ENCODE results near the gene RRP36.

The RRP36 gene

GRCh38 chr6:43007126-43007525 lies 14.3 kb upstream of the RRP36 start:
- no peak for DNase-seq (ENCODE audit: low read depth in 2 of 2)

DNA sequence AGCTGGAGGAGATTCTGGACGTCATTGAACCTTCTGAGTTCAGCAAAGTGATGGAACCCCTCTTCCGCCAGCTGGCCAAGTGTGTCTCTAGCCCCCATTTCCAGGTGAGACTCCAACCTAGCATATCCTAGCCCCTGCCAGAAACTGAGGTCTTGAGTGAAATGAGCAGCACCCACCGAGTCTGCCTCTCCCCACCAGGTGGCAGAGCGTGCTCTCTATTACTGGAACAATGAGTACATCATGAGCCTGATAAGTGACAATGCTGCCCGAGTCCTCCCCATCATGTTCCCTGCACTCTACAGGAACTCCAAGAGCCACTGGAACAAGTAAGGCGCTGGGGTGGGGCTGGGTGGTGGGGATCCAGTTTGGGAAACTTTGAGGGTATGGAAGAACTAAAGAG lies 12.3 kb upstream of the RRP36 start:
- no peak for DNase-seq (ENCODE audit: low read depth in 2 of 2)

GRCh38 chr6:43011207-43011606 lies 10.2 kb upstream of the RRP36 start:
- DNase-seq (ENCODE audit: low read depth in 2 of 2), result no peak

DNA sequence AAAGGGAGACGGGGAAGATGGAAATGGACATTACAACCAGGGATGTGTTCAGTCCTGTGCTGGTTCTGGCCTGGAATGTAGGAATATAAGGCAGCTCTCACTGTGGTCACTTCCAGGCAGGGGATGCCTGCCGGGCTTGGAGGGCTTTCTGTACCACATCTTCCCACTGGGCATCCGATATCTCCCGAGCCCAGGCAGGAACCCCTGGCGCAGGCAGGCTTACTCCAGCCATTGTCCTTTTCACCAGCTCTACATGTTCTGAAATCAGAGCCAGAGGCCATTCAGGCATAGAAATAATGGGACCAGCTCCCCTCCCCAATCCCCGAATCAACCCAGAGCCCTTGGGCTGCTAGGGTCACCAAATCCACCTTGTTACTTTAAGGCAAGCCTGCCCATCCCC lies 9.1 kb upstream of the RRP36 start:
- no peak for DNase-seq (ENCODE audit: low read depth in 2 of 2)

DNA sequence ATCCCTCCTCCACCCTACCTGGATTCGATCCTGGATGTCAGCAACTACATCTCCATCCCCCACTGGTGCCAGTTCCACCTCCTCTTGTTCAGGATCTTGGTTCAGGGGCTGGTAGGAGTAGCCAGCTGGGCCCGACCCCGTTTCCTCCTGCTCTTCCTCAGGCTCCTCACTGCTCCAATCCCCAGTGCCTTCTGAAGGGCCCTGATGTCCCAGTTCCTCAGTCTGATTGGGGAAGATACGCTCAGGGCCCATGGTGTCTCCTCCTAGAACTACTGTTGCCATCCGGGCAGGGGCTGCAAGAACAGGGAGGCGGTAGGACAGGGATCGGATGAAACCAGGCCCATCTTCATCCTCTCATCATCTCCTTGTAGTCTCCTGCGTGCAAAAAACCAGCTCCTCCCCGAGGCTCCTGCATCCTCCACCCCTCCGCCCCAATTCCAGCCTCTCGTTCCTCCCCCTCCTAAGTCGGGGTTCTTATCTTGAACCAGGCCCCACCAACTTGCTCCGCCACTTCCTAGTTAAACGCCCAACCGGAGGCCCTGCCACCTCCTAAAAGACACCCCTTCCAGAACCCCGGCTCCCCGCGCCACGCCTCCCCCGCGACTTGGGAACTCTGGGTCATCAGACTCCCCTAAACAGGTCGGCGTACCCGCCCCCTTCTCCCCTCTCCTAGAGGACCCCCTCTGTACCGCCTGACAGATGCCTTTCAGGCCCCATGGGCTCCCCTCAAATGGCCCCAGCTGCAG lies 8.2 kb upstream of the RRP36 start:
- no peak for DNase-seq (ENCODE audit: low read depth in 2 of 2)

GRCh38 chr6:43013843-43014433 lies 7.5 kb upstream of the RRP36 start, which contains the start of the genes KLHDC3 and MEA1:
Gene KLHDC3 (plus strand): TSS chr6:43014249. CDS start chr6:43017193, 2,944 bp downstream.
Gene MEA1 (minus strand): TSS chr6:43013946. CDS start chr6:43013813, 133 bp downstream.
- DNase-seq (ENCODE audit: low read depth in 2 of 2), result peak; percentile 99

DNA sequence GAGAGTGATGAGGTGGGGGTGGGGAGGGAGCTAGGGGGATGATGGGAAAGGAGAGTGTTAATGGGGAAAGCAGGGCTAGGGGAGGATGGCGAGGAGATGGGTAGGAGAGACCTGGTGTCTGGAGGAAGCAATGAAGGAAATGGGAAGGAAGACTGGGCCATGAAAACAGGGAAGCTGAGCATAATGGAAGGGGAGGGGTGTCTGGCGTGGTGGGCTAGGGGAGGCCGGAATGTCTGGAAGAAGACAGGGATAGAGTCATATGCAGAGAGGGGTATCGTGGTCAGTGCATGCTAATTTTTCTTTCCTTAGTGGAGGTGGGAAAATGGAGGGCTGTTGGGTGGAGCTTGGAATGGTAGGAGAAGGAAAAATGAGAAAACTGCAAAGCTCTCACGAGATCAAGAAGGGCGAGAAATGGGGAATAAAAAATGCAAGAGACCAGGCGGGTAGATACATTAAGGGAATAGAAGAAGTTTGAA lies 7.0 kb upstream of the RRP36 start:
- no peak for DNase-seq (ENCODE audit: low read depth in 2 of 2)

DNA sequence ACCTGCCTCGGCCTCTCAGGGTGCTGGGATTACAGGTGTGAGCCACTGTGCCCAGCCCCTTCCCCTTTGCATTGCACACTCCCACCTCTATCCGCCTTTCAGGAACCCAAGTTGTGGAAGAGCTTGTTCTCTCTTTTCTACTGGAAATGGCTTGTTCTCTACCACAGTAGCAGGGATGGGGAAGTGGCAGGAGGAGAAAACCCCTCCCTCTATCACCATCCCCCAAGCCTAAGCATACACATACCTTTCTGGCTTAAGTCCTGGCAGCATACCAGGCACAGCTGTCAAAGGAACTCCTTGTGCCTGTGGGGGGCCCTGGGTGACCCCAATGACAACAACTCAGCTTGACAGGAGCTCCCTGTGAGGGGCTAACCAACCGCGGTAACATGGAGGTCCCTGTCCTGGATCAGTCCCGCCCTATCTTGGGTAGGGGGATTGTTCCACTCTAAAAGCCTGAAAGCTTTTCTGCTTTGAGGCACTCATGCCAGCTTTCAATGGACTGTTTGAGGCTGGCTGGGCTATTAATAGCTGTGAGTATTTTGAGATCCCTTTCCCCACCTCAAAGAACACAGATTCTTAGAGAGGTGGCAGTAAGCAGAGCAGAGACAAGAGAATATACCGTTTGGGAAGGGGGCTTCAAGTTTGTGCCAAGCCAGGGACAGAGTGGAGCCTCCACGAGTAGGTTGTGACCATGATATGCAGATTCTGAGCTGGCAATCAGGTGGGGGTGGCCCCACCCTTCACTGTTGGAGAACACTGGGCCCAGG lies 5.1 kb upstream of the RRP36 start:
- DNase-seq (ENCODE audit: low read depth in 2 of 2), result no peak

DNA sequence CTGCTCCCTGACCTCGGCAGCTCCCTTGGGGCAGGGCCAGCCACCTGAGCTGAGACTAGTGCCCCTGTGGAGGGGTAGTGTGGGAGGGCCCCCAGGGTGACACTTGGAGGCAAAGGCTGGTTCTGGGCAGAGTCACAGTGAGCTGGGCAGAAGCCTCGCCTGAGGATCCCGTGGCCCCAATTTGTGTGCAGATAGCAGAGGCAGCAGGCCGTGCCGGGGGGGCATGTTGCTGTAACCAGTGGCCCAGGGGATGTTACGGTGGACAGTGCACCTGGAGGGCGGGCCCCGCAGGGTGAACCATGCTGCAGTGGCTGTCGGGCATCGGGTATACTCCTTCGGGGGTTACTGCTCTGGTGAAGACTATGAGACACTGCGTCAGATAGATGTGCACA lies 4.5 kb upstream of the RRP36 start:
- no peak for DNase-seq (ENCODE audit: low read depth in 2 of 2)

DNA sequence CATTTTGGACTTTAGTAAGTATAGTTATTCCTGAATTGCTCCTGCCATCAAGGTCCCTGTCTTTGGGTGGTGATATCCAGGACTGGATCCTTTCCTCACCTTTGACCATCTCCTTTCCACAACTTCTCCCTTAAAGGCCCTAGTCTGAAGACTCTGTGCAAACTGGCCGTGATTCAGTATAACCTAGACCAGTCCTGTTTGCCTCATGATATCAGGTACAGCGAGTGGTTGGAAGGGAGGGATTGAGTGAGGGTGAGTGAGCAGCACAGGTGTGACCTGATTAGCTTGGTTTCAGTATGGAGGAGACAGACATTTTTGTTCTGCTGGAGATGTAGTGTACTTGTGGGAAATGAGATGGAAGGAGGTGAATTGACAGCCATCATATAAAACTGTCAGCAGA lies 2.3 kb upstream of the RRP36 start:
- DNase-seq (ENCODE audit: low read depth in 2 of 2), result no peak

DNA sequence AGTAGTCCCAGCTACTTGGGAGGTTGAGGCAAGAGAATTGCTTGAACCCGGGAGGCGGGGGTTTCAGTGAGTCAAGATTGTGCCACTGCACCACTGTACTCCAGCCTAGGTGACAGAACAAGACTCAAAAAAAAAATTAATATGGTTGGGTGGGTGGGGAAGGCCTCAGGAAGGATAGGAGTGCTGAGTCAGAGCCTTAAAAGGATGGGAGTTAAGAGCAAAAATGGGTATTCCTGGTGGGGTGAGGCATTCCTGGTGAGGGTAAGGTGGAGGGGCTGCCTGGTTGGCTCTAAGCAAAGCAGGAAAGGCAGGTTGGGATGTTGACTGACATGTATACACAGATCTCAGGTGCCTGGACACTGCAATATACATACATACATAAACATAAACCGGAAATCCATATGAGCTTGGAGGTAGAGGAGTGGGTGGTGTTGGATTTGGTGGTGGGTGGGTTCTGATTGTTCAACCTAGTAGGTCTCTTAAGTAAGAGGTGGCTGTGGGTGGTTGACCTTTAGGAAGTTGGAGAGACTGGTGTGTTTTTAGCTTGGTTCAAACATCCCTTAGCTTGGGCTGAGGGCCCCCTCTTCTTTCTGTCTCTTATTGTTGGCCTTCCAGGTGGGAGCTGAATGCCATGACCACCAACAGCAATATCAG lies 1.2 kb upstream of the RRP36 start:
- no peak for DNase-seq (ENCODE audit: low read depth in 2 of 2)

- no peak for DNase-seq (ENCODE audit: low read depth in 2 of 2)
Measured at GRCh38 chr6:43020847-43021246, 576 bp upstream of the RRP36 start.

- no peak for DNase-seq (ENCODE audit: low read depth in 2 of 2)
Measured at GRCh38 chr6:43024436-43024835, 3.0 kb downstream of the RRP36 start.

GRCh38 chr6:43026365-43026764 lies 4.9 kb downstream of the RRP36 start:
- no peak for DNase-seq (ENCODE audit: low read depth in 2 of 2)

- DNase-seq (ENCODE audit: low read depth in 2 of 2), result no peak
Measured at GRCh38 chr6:43029120-43029519, 7.7 kb downstream of the RRP36 start.

GRCh38 chr6:43032326-43032725 lies 10.9 kb downstream of the RRP36 start:
- DNase-seq (ENCODE audit: low read depth in 2 of 2), result no peak

DNA sequence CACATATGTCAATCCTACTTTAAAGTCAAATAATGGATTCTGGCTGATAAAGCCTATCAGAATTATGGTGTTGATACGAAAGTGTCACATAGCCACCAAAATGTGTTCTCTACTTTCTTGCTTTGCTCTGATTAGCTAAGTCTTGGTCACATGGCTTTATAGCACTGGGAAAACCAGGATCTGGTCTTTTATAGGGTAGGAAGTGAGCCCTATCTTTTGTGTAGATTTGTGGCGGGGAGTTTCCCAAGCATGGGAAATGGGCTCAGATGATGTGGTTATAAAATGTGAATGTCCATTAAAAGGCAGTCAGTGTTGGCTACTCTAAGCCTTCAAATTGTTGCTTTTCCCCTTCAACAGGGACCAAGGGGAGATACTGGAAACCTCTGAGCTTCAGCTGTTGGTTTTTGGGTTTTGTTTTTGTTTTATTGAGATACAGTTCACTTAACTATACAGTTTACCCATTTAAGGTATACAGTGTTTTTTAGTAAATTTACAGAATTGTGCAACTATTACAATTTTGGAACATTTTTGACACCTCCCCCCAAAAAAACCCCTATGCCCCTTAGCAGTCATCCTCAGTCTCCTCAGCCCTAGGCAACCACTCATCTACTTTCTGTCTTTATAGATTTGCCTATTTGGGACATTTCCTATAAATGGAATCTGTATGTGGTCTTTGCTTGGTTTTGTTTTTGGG lies 12.2 kb downstream of the RRP36 start:
- DNase-seq (ENCODE audit: low read depth in 2 of 2), result no peak

- no peak for DNase-seq (ENCODE audit: low read depth in 2 of 2)
Measured at GRCh38 chr6:43034190-43034525, 12.7 kb downstream of the RRP36 start.

- no peak for DNase-seq (ENCODE audit: low read depth in 2 of 2)
Measured at GRCh38 chr6:43035495-43036194, 14.2 kb downstream of the RRP36 start.

DNA sequence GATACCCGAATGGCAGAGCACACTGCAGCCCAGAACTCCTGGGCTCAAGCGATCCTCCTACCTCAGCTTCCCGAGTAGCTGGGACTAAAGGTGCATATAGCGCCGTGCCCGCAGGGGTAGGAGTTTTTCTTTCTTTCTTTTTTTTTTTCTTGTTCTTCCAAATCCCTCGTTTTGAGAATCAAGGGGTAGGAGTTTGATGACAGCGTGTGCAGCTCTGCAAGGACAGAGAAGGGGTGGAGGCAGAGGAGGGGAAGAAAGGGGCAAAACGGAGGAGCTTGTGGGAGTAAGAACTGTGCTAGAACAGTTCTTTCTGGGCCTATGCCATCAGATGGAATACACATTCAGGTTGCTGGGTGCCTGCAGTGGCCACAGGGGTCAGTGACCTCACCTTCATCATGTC lies 15.3 kb downstream of the RRP36 start:
- no peak for DNase-seq (ENCODE audit: low read depth in 2 of 2)

DNA sequence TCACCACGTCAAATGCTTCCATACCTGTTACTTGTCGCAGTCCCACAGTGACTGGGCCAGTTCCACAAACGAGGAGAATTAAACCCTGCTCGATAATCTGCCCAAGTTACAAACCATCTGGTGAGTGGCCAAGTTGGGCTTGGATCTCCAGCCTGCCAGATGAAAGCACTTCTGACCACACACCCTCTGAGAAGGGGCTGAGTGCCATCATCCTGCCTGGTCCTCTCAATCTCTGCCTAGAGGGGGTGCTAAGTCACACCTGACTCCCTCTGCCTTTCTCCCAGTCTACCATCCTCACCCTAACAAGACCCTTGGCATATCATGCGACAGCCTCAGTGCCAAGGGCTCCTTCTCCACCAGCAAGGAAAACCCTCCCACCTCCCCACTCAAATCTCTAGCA lies 15.8 kb downstream of the RRP36 start:
- no peak for DNase-seq (ENCODE audit: low read depth in 2 of 2)

Data from fibroblast of skin of left biceps (primary cell).